WERI-Rb-1 (cell line): ENCODE data around the gene ROR1.

ENCODE experiments used
- DNase-seq: peaks from one replicate; pipeline ENCODE4 v3.0.0-alpha.2; 2020
- H3K27ac ChIP-seq: fragments of 250-450 bp; sonication (Bioruptor Pico); 2 replicates; pipeline ENCODE4 v1.5.1; 2020; ENCODE audit warnings: mild to moderate bottlenecking, moderate library complexity
- H3K27me3 ChIP-seq: fragments of 250-450 bp; sonication (Bioruptor Pico); 2 replicates; pipeline ENCODE4 v1.5.1; 2021; ENCODE audit warnings: mild to moderate bottlenecking, low read depth, moderate library complexity; ENCODE audit not compliant: insufficient read depth, severe bottlenecking
- H3K36me3 ChIP-seq: fragments of 250-450 bp; sonication (Bioruptor Pico); 2 replicates; pipeline ENCODE4 v1.5.1; 2020; ENCODE audit warnings: mild to moderate bottlenecking, moderate library complexity
- H3K4me3 ChIP-seq: 2 replicates; pipeline ENCODE4 v1.5.1; 2011; ENCODE audit warnings: low read depth, mild to moderate bottlenecking, control low read depth, low read length
- H3K9me3 ChIP-seq: fragments of 250-450 bp; sonication (Bioruptor Pico); 2 replicates; pipeline ENCODE4 v1.5.1; 2021; ENCODE audit warnings: mild to moderate bottlenecking, moderate library complexity; ENCODE audit not compliant: severe bottlenecking
- CTCF ChIP-seq: IDR thresholded peaks from 2 replicates; pipeline ENCODE4 v1.5.1; 2011; ENCODE audit warnings: low read depth, mild to moderate bottlenecking, control low read depth, inconsistent platforms, low read length

The ROR1 gene

GRCh38 chr1:64050601-64051000 is 276.8 kb downstream of the ROR1 start:
- TF ChIP-seq CTCF, result no peak
- H3K9me3 ChIP-seq, result no peaks in the 10 kb centered on the region
- H3K36me3 ChIP-seq, result no peaks in the 10 kb centered on the region
- H3K27ac ChIP-seq, result no peak overlapping the region
- no peak for DNase-seq
- no peak overlapping the region for H3K4me3 ChIP-seq
- no peaks in the 10 kb centered on the region for H3K27me3 ChIP-seq

- Histone ChIP-seq H3K27me3 (no peaks in the 10 kb centered on the region), H3K4me3 (no peak overlapping the region), H3K36me3 (no peaks in the 10 kb centered on the region), H3K9me3 (no peaks in the 10 kb centered on the region), H3K27ac (no peak overlapping the region)
- no peak for DNase-seq
- TF ChIP-seq CTCF, result no peak
Observed at GRCh38 chr1:64051796-64052195, 278.0 kb downstream of the ROR1 start.

GRCh38 chr1:64052777-64053176 is 279.0 kb downstream of the ROR1 start:
- H3K9me3 ChIP-seq, result no peaks in the 10 kb centered on the region
- no peak for TF ChIP-seq CTCF
- H3K27ac ChIP-seq, result no peak overlapping the region

GRCh38 chr1:64055310-64055709 is 281.5 kb downstream of the ROR1 start:
- Histone ChIP-seq H3K9me3 (no peaks in the 10 kb centered on the region), H3K27ac (no peak overlapping the region), H3K4me3 (no peak overlapping the region), H3K36me3 (no peaks in the 10 kb centered on the region), H3K27me3 (no peaks in the 10 kb centered on the region)
- TF ChIP-seq CTCF, result no peak
- DNase-seq, result no peak

More at GRCh38 chr1:64052777-64053176, 279.0 kb downstream of the ROR1 start:
- Histone ChIP-seq H3K4me3 (no peak overlapping the region), H3K36me3 (no peaks in the 10 kb centered on the region), H3K27me3 (no peaks in the 10 kb centered on the region)
- DNase-seq, result no peak

- DNase-seq, result no peak
- Histone ChIP-seq H3K9me3 (no peaks in the 10 kb centered on the region), H3K36me3 (no peaks in the 10 kb centered on the region), H3K27me3 (no peaks in the 10 kb centered on the region), H3K4me3 (no peak overlapping the region), H3K27ac (no peak overlapping the region)
- TF ChIP-seq CTCF, result no peak
Observed at GRCh38 chr1:64059556-64059955, 285.7 kb downstream of the ROR1 start.

GRCh38 chr1:64060611-64061302 is 286.9 kb downstream of the ROR1 start:
- Histone ChIP-seq H3K9me3 (no peaks in the 10 kb centered on the region), H3K27me3 (no peaks in the 10 kb centered on the region), H3K36me3 (no peaks in the 10 kb centered on the region), H3K4me3 (no peak overlapping the region), H3K27ac (no peak overlapping the region)
- TF ChIP-seq CTCF, result no peak
- no peak for DNase-seq
